ENCODE data around the gene LTA.
A peak's percentile ranks its signal among the peaks of the same experiment; 100 is the strongest.

Gene LTA, protein sequence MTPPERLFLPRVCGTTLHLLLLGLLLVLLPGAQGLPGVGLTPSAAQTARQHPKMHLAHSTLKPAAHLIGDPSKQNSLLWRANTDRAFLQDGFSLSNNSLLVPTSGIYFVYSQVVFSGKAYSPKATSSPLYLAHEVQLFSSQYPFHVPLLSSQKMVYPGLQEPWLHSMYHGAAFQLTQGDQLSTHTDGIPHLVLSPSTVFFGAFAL

GRCh38 chr6:31572041-31572911 is at the start of gene LTA:
TSS of gene LTA (plus strand) at chr6:31572289. CDS start at chr6:31572743, 454 bp downstream.
- DNase-seq (ENCODE audit: low spot score): no peak

GRCh38 chr6:31525553-31525931 is 46.5 kb upstream of the LTA start:
- DNase-seq (ENCODE audit: low spot score): no peak

DNA sequence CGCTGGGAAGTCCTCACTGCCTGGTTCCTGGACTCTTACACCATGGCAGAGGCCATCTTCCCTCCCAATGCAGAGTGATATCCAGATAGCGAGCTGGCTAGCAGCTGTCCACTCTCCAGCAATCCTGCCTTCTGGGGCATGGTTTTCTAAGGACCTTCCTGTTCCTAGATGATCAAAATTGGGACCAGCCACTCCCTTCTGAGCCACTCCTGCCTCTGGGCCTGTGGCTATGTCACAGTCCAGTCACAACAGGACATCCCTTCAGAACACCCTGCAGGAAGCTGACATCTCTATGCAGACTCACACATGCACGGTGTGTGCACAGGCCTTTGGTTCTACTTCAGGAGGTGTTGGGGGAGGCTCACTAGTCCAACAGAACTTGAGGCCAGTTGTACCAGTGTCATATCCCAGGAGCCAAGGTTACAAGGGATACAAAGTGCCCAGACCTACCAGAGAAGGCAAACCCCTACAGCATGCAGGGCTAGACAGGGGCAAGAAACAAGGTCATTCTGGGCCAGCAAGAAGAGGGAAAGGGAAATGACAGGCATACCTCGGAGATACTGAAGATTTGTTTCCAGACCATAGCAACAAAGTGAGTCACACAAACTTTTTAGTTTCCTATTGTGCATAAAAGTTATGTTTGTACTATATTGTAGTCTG is 46.0 kb upstream of the LTA start:
- DNase-seq (ENCODE audit: low spot score): peak; percentile 51

GRCh38 chr6:31528307-31528777 is 43.7 kb upstream of the LTA start:
- DNase-seq (ENCODE audit: low spot score): no peak

DNA sequence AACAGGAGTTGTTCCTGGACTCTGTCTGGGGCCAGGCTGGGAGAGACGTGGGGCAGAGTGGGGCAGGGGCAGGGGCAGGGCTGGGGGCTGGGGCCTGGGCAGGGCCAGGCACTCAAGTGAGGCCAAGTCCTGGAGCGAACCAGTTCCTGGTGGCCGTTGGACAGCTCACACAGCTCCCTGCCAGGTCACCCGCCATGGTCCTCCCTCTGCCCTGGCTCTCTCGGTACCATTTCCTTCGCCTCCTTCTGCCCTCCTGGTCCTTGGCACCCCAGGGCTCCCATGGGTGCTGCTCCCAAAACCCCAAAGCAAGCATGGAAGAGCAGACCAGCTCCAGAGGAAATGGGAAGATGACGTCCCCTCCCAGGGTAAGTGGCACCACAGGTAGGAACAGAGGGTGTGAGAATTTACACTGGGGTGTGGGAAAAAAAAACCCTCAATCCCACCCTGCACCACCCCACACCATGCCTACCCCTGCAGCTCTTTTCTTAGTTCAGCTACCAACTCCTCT is 43.2 kb upstream of the LTA start, which contains the start of gene MCCD1:
Gene MCCD1 (plus strand): TSS at position 142 of the 508 bp plus-strand sequence. CDS start 53 bp downstream, at position 195.
- no peak for DNase-seq (ENCODE audit: low spot score)

- DNase-seq (ENCODE audit: low spot score): no peak
Observed at GRCh38 chr6:31529329-31530150, 42.5 kb upstream of the LTA start.

DNA sequence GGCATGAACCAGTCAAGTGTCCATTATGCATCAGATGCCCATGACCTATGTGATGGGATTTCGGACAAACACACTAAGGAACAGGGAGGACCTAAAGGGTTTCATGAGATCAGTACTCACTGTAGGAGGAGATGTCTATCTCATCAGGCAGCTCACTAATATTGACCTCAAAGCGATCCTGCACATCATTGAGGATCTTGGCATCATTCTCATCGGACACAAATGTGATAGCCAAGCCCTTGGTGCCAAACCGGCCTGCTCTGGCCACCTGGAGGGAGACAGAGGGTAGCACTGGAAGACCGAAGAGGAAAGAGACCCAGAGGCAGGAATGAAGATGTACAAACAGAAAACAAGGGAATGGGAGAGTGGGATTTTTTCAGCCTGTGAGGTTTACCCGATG is 41.4 kb upstream of the LTA start:
- DNase-seq (ENCODE audit: low spot score): no peak

- DNase-seq (ENCODE audit: low spot score): no peak
Observed at GRCh38 chr6:31531162-31531561, 40.9 kb upstream of the LTA start.

DNA sequence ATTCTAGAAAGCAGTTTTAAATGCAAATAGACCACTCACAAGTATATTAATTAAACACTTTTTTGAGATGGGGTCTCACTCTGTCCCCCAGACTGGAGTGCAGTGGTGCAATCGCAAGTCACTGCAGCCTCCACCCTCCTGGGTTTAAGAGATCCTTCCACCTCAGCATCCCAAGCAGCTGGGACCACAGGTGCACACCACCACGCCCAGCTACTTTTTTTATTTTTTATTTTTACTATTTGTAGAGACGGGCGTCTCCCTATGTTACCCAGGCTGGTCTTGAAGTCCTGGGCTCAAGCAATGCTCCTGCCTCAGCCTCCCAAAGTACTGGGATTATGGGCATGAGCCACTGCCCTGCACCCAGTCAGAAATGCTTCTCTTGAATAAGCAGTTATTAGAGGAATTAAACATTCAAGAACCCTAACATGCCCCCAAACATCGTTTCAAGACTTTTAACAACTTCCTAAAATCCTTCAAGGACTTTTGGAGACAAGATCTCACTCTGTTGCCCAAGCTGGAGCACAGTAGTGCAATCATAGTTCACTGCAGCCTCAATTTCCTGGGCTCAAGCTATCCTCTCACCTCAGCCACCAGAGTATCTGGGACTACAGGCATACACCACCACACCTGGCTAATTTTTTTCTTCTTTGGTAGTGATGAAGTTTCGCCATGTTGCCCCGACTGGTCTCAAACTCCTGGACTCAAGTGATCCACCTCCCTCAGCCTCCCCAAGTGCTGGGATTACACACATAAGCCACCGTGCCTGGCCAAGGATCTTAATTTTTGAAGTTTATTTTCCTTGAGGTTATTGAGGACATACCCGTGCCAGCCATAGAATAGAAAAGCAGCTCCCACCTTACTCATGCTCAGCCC is 40.1 kb upstream of the LTA start:
- no peak for DNase-seq (ENCODE audit: low spot score)

DNA sequence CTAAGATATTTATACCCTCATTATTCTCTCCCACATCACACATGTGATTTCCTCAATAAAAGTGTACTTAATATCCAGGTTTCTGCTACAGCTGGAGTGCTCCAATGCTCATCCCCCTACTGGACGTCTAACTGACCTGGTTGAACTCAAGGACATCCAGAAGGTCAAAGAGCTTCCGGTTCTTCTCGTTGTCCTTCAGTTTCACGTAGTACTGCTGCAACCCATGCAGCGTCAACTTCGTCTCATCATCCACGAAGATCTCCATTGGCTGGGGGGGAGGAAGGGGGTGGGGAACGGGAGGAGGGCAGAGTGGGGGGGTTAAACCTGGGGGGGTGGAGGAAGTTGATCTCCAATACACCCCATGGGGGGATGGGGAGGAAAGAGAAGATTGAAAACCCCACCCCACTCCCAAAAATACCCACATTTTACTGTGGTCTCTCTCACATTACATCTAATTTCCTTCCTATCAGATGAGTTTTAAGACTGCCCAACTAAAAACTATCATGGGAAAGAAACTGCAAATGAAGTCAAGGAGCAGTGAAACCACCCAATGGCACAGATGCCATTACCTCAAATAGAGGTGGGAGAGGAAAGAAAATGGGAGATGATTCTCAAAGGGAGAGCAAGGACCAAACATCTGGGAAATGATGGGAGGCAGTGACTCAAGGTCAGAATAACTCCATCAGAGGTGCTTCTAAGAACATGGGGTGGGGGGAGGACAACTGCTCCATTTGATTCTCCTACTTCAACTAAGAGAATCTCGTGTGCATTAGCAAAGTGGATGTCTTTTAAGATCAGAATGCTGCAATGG is 39.2 kb upstream of the LTA start:
- DNase-seq (ENCODE audit: low spot score): no peak

DNA sequence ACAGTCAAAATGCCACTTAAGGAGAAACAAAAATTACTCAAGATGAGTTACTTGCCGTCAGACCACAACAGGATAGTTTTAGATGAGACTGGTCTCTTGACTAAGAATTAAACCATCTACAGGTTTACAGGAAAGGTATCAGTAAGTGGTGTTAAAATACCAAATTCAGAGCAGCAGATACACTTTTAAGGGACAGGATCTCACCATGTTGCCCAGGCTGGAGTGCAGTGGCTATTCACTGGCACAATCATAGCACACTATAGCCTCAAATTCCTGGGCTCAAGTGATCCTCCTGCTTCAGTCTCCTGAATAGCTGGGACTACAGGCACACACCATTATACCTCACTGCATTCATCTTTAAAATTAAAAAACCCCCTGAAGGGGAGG is 38.6 kb upstream of the LTA start:
- no peak for DNase-seq (ENCODE audit: low spot score)

- DNase-seq (ENCODE audit: low spot score): no peak
Observed at GRCh38 chr6:31534011-31534410, 38.1 kb upstream of the LTA start.

- DNase-seq (ENCODE audit: low spot score): no peak
Observed at GRCh38 chr6:31534521-31535040, 37.5 kb upstream of the LTA start.

GRCh38 chr6:31535538-31536324 is 36.4 kb upstream of the LTA start:
- no peak for DNase-seq (ENCODE audit: low spot score)

DNA sequence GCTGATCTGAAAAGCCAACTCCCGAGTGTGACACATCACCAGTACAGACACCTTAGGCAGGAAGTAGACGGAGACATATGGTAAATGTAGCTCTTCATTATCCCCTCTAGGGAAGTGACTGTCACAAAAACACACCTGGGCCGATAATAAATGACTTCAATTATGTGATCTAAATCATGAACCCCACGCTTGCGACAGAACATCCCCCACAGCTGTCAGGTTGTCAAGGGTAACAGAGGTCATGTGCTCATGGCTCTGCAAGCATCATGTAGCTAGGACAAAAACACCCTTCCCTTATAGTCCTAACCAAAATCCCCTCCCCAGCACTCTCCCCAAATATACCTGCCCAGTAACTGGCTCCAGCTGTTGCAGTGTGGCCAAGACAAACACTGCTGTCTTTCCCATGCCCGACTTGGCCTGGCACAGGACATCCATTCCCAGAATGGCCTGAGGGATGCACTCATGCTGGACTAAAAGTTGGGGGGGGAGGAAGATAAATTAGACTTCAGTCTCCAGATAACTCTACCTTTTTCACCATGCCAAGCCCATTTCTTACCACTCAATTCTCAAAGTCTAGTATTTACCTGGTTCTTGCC is 33.2 kb upstream of the LTA start:
- no peak for DNase-seq (ENCODE audit: low spot score)

- DNase-seq (ENCODE audit: low spot score): no peak
Observed at GRCh38 chr6:31540640-31541039, 31.4 kb upstream of the LTA start.

DNA sequence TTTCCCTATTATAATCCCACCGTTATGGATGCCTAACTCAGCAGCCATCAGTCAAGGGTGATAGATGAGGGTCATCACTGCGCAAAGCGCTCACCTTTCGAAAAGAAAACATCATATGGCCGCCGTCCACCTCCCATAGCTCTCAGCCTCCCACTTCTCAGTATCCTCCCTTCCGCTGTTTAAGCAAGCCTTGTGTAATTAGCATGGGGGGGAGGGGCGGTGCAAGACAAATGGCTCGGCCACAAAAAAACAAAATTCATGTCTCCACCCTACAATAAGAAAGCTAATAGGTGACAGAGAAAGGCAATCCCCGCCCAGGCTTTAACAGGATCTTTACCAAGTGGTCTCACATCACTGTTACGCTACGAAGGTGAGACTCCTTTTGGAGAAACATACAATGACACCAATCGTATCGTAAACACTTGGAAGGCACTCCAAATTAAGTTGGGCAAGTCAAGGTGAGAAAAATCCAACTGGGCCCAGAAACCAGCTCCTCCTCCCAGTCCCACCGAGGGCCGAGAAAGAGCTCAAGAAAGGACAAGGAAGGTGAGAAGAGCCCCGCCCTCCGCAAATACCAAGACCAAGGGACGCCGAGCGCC is 30.9 kb upstream of the LTA start:
- DNase-seq (ENCODE audit: low spot score): peak; percentile 45
